NCI-H2107 treated with DMSO at 0.1 percent for 48 hours (cell line): ENCODE results near the gene SPNS3.

ENCODE experiments used
- DNase-seq: peaks from one replicate; lab custom pipeline; 2025; ENCODE audit not compliant: unreplicated experiment; lab: John Stamatoyannopoulos, UW

The SPNS3 gene, protein sequence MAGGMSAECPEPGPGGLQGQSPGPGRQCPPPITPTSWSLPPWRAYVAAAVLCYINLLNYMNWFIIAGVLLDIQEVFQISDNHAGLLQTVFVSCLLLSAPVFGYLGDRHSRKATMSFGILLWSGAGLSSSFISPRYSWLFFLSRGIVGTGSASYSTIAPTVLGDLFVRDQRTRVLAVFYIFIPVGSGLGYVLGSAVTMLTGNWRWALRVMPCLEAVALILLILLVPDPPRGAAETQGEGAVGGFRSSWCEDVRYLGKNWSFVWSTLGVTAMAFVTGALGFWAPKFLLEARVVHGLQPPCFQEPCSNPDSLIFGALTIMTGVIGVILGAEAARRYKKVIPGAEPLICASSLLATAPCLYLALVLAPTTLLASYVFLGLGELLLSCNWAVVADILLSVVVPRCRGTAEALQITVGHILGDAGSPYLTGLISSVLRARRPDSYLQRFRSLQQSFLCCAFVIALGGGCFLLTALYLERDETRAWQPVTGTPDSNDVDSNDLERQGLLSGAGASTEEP

DNA sequence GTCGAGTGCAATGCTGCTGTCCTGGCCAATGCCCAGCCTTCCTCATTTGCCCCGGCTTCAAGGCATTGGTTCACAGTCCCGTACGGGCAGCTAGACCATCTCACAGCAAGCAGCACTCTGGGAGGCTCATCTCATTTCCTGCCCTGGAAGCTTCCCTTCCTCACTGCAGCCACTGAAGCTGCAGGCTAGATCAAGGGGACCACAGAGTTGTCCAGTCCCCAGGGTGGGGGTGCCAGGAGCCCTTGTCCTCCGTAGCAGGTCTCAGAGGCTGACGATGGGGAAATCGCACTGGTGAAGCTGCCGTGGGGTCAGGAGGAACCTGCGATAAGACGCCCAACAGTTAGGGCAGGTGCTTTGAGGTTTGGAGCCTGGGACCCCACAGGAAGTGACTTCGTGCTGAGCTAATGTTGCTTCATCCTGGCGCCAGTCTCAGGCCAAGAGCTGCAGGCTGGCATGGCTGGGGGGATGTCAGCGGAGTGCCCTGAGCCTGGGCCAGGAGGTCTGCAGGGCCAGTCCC is at the start of gene SPNS3:
SPNS3 (plus strand) TSS at position 426 of the 517 bp plus-strand sequence; CDS start at position 454, 28 bp downstream.
- no peak for DNase-seq

DNA sequence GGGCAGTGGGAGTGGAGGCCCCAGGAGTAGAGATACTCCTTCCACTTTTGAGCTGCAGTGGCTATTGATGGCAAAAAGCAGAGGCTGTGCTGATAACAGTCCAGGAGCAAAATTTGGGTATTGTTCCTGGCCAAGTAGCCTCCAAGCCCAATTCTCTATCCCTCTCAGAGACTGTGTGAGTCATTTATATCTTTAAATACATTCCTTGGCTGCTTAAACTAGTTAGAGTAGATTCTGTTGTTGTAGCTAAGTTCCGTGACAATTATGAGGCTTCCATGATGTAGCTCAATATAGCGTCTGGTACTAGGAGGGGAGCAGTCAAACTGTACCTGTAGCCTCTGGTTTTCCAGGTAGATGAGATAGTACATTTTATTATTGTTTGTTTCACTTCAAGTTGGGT is 47.3 kb upstream of the SPNS3 start:
- no peak for DNase-seq

DNA sequence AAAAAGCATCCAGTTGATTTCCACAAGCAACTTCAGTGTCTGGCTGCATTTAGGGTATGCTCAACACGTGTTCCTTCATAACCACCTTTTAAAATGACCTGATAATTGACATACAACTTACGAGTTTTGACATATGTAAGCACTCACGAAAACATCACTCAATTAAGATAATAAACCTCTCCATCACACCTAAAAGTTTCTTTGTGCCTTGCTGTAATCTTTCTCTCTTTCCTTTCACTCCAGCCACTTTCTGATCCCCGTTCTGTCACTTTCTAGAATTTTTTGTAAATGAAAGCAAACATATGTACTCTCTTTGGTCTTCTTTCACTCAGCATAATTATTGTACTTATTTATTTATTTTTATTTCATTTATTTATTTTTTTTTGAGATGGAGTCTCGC is 46.6 kb upstream of the SPNS3 start:
- no peak for DNase-seq

DNA sequence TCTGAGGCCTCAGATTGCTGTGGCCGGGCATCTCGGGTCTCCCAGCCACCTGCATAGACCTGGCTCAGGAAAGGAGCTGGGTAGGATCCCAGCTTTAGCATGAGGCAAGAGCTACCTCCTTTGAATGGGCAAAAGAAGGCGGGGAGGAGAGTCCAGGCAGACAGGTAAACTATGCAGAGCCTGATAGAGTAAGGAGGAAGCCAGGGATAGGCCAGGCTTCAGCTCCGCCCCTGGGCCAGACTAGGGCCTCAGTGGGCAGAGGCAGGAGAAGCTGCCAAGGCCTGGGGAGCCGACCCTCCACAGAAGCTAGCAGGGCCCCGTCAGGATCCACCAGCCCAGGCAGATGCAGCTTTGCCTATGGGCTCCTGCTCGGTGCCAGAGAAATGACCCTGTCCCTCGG is 44.7 kb upstream of the SPNS3 start:
- no peak for DNase-seq

DNA sequence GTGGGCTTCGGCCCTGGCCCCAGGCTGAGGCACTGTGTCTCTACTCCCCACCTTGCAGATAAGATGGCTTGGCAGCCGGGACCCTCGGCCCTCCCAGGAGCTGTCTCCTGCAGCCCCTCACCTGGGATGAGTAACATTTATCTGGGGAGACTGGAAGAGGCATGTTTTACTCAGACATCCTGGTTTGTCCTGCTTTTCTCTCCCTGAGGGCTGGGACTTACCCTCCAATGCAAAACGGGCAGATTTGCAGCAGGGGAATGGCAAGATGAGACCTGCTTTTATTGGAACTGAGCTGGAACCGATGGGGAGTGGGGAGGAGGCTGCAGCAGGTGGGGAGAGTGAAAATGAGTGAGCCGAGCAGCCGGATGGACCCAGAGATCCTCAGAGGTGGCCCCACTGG is 39.9 kb upstream of the SPNS3 start:
- DNase-seq = no peak

DNA sequence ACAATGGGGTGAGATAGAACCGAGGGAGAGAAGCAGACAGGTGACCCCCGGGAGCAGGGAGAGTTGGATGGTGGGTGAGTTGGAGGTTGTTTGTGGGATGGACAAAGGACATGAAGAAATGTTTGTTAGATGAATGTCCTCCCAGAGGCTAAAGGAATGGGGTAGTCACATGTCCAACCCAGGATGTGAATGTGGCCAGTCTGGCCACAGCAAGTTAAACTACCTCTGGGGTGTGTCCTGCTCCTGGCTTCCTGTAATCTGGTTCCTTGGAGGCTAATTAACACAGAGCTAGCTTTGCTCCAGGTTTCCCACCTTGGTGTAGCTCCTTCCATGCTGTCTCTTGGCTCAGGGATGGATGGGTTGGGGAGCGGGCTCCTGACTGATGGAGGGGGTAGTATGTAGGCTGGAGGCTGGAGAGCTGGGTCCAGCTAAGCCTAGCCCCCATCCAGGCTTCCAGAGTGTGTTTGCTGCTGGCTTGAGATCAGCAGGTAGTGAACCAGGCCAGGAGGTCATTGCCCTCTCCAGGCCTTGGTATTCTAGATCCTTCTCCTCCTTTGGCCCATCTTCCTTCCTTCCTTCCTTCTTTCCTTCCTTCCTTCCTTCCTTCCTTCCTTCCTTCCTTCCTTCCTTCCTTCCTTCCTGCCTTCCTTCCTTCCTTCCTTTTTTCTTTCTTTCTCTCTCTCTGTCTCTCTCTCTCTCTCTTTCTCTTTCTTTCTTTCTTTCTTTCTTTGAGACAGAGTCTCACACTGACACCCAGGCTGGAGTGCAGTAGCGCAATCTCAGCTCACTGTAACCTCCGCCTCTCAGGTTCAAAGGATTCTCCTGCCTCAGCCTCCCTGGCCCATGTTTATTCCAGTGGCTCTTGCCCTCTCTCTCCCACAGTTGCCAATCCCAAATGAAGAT is 39.3 kb upstream of the SPNS3 start:
- no peak for DNase-seq

DNA sequence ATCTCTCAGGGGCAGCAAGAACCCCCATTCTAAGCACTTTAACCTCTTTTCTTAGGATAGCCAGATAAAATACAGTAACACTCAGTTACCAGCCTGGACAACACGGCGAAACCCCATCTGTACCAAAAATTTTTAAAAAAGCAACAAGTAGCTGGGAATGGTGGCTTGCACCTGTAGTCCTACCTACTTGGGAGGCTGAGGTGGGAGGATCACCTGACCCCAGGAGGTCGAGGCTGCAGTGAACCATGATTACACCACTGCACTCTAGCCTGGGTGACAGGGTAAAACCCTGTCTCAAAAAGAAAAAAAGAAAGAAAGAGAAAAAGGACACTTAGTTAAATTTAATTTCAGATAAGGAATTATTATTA is 38.6 kb upstream of the SPNS3 start:
- no peak for DNase-seq

DNA sequence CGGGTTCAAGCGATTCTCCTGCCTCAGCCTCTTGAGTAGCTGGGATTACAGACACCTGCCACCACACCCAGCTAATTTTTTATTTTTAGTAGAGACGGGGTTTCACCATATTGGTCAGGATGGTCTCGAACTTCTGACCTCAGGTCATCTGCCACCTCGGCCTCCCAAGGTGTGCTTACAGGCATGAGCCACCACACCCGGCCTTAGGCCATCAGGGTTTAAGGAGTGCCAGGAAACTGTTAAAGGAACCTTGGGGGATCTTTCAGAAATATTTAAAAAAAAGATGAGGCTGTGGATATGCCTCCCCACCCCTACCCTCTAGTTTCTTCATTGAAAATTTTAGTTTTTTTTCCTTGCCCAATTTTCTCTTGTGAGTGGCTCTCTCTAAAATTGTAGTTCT is 35.9 kb upstream of the SPNS3 start:
- no peak for DNase-seq

DNA sequence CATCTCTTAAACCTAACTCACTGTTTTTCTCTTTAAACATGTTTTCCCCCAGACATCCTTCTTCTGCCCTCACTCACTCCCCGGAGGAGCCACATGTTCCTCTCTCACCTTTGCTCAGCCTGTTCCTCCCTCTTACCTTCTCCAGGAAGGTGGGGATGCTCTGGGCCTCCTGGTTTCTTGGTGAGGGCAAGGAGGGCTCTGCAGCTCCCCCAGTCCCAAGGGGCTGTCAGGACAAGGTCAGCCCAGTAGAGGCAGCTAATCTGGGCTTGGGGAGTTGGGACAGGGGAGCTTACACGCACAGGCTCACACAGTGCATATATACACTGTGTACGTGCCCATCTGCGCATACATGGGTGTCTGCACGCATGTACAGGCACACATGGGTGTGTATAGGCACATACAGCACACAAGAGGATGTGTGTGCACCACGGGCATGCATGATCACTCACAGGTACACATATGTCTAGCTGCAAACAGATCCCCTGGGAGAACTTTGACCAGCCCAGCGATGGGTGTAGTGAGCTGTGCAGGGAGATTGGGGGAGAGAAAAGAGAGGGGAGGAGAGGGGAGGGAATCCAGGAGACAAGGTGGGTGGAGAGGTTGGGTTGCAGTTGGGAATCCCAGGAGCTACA is 28.6 kb upstream of the SPNS3 start:
- DNase-seq = no peak

DNA sequence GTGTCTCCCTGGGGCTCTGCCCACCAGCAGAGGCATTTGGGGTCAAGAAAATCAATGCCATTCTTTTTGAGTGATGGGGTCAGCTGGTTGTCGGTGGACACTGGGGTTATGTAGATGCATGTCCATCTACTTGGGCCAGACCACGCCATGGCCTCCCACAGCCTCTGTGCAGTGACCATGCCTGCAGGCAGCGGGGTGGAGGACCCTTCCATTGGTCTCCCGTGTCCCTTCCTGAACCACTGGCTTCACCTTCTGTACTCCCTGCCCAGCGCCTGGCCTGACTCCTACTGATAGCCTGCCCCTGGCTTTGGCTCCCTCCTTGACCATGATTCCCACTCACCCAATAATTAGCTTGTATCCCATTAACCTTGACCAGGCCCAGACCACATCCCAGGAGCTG is 28.0 kb upstream of the SPNS3 start:
- DNase-seq = no peak

DNA sequence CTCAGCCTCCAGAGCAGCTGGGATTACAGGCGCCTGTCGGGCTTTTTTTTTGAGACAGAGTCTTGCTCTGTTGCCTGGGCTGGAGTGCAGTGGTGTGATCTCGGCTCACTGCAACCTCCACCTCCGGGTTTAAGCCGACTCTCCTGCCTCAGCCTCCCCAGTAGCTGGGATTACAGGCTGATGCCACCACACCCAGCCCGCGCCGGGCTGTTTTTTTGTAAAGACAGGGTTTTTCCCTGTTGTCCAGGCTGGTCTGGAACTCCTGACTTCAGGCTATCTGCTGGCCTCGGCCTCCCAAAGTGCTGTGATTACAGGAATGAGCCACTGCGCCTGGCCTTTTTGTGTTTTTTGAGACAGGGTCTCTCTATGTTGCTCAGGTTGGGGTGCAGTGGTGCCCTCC is 27.4 kb upstream of the SPNS3 start:
- no peak for DNase-seq

DNA sequence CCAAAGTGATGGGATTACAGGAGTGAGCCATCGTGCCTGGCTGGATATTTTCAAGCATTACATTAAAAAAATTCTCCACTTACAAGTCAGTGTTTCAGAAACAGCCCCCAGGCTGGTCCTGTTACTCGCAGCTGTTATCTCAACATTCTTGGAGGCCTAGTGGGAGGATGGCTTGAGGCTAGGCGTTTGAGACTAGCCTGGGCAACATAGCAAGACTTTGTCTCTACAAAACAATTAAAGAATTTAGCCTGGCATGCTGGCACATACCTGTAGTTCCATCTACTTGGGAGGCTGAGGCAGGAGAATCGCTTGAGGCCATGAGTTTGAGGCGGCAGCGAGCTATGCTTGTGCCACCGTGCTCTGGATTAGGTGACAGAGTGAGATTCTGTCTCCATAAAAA is 26.5 kb upstream of the SPNS3 start:
- no peak for DNase-seq

DNA sequence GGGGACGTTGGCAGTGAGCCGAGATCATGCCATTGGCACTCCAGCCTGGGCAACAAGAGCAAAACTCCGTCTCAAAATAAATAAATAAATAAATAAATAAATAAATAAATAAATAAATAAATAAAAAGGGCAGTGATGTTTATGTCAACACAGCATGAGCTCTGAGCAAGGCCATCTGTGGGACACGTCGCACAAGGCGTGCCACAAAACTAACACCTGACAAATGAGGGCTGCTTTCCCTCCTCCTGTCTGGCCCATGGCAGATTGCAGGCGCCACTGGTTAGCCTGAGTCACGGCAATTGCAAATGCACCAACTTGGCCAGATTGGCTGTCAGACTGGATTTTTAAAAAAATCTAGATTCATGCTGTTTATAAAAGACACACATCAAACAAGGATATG is 25.9 kb upstream of the SPNS3 start:
- DNase-seq = no peak

DNA sequence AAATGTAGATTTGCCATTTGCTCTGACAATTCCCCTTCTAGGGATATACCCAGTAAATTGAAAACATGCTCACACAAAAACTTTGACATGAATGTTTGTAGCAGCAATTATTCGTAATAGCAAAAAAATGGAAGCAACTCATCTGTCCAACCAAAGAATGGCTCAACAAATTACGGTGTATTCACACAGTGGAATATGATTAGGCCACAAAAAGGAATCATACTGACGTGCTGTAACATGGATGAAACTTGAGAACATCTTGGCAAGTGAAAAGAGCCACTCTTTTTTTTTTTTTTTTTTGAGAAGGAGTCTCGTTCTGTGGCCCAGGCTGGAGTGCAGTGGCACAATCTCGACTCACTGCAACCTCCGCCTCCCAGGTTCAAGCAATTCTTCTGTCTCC is 24.1 kb upstream of the SPNS3 start:
- no peak for DNase-seq

DNA sequence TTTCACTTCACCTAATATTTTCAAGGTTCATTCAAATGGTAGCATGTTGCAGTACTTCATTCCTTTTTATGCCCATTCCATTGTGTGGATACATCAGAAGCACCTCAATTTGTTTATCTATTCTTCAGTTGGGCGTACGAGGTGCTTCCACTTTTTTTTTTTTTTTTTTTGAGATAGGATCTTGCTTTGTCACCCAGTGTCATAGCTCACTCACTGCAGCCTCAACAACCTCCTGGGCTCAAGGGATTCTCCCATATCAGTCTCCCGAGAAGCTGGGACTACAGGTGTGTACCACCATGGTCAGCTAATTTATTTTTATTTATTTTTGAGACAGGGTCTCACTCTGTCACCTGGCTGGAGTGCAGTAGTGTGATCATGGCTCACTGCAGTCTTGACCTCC is 22.5 kb upstream of the SPNS3 start:
- no peak for DNase-seq

DNA sequence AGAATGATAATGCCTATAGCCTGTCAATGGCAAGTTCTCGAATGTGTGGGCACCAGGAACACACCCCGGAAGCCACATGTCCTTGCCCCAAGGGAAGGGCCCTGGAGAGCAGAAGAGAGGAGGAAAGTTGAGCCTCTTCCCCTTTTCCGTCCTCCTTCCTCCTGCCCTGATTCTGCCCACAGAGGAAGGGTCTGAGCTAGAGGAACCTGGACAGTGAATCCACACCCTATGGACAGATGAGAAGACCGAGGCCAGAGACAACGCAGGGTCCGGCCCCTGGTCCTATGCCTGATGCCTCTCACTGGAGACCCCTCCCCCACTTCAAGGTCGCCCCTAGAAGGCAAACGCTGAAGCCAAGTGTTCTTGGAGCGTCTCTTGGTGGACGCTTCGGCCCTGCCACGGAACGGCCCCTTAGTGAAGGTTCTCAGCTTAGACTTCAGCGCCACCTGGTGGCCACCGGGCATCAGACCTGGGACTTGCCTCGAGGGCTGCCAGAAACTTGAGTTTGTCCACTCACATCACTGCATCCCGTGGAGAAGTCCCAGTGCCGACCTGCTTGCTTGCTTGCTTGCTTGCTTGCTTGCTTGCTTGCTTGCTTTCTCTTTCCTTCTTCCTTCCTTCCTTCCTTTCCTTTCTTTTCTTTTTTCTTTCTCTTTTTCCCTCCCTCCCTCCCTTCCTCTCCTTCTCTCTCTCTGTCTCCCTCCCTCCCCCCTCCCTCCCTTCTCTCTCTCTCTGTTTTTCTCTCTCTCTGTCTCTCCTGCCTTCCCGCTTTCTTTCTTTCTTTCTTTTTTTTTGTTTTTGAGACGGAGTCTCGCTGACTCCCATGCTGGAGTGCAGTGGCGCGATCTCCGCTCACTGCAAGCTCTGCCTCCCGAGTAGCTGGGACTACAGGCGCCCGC is 20.6 kb upstream of the SPNS3 start:
- DNase-seq = peak; percentile 47

DNA sequence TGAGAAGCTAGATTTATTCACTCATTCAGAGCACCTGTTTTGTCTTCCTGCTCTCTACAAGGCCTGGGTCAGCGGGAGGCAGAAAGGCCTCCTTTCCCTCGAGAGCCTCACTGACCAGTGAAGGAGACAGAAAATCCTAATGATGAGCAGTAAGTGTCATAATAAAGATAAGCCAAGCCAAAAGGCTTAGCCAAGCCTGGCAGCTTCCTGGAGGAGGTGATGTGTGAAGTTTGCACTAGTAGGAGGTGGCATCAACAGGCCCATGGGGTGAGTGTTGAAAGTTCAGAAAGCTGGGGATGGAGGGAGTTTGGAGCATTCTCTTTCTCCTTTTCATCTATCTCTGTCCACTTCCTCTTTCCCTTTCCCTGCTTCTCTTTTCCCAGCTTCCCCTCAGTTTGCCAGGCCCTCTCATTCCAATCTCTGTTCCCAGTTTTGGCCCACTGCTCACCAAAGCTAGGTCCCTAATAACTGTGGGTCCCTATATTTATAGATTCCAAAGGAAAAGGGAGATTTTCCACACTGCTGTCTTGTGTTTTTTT is 16.5 kb upstream of the SPNS3 start:
- no peak for DNase-seq

DNA sequence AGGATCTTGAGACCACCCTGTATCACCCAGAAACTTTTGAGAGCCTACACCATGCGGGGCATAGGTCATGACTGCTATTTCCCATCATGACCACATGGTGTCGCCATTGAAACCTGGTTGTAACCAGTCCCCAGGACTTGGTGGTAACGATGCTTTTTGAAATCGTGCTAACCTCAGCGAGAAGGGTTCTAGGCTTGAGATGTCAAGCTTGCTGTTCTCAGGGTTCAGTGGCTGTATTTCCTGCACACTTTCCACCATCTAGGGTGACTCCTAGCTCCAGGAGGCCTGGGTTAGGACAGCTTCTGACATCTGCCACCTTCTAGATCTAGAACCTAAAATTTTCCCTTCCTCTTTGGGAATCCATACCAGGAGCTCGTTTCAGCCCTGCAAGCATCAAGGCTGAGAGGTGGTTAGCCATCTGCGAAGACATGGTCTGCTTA is 13.0 kb upstream of the SPNS3 start:
- peak; percentile 30 for DNase-seq

DNA sequence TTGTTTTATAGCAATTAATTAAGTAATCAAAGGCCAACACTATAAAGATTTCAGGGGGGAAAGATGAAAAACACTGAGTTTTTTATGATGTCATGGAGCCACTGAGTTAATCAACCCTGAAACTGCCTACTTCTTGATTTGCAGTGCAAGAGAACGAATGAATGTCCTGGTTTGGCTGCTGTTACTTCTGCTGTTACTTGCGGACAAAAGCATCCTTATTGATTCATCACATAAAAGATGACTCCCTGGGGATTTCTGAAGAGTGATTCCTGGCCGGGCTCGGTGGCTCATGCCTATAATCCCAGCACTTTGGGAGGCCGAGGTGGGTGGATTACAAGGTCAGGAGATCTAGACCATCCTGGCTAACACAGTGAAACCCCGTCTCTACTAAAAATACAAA is 10.9 kb upstream of the SPNS3 start:
- no peak for DNase-seq

DNA sequence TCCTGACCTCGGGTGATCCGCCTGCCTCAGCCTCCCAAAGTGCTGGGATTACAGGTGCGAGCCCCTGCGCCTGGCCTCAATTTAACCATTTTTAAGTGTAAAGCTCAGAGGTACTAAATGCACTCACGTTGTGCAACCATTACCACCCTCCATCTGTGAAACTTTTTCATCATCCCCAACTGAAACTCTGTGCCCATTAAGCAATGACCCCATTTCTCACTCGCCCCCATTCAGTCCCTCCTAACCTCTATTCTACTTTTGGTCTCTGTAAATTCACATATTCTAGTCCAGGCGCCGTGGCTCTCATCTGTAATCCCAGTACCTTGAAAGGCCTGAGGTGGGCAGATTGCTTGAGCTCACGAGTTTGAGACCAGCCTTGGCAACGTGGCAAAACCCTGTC is 8.3 kb upstream of the SPNS3 start:
- no peak for DNase-seq
